ENCODE measurements around the gene PLTP. TPM values are rescaled to one million over a fixed set of nuclear protein-coding genes. Genes with fewer than 3 reads are reported as not detected.
A peak's percentile ranks its signal among the peaks of the same experiment; 100 is the strongest.

PLTP gene
- total RNA-seq, 1 donor from 2014 or later: 38.5 TPM

- TF ChIP-seq, protein P1, sequence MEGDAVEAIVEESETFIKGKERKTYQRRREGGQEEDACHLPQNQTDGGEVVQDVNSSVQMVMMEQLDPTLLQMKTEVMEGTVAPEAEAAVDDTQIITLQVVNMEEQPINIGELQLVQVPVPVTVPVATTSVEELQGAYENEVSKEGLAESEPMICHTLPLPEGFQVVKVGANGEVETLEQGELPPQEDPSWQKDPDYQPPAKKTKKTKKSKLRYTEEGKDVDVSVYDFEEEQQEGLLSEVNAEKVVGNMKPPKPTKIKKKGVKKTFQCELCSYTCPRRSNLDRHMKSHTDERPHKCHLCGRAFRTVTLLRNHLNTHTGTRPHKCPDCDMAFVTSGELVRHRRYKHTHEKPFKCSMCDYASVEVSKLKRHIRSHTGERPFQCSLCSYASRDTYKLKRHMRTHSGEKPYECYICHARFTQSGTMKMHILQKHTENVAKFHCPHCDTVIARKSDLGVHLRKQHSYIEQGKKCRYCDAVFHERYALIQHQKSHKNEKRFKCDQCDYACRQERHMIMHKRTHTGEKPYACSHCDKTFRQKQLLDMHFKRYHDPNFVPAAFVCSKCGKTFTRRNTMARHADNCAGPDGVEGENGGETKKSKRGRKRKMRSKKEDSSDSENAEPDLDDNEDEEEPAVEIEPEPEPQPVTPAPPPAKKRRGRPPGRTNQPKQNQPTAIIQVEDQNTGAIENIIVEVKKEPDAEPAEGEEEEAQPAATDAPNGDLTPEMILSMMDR (conservative IDR thresholded peaks at IDR 0.05; ENCODE audit: low read depth, low read length): no peak
- H3K4me3 ChIP-seq (ENCODE audit: low read depth, low read length): no peak overlapping the region
- no peak for DNase-seq (ENCODE audit: low read depth)
These were observed 6.3 kb upstream of the PLTP start for GRCh38 chr20:45918182-45918737.

GRCh38 chr20:45917790-45918141 lies 5.8 kb upstream of the PLTP start:
- DNase-seq (ENCODE audit: low read depth): no peak
- TF ChIP-seq, protein P1 (conservative IDR thresholded peaks at IDR 0.05; ENCODE audit: low read depth, low read length): no peak
- no peak overlapping the region for H3K4me3 ChIP-seq (ENCODE audit: low read depth, low read length)

DNA sequence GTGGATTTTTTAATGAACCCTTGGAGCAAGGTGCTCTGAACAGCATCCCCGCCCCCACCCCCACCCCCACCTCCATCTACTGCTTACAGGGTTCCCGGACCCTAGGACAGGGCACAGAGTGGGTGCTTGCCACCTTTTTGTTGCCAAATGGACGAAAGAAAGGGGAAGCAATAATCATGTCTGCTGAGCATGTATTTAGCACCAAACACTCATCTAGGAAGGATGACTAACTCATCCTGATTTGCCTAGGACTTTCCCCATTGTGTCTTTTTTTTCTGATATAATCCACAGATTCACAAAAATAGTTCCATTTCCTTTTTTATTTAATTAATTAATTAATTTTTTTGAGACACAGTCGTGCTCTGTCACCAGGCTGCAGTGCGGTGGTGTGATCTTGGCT lies 1.2 kb upstream of the PLTP start:
- H3K4me3 ChIP-seq (ENCODE audit: low read depth, low read length): no peak overlapping the region
- no peak for DNase-seq (ENCODE audit: low read depth)
- TF ChIP-seq, protein P1 (conservative IDR thresholded peaks at IDR 0.05; ENCODE audit: low read depth, low read length): no peak

DNA sequence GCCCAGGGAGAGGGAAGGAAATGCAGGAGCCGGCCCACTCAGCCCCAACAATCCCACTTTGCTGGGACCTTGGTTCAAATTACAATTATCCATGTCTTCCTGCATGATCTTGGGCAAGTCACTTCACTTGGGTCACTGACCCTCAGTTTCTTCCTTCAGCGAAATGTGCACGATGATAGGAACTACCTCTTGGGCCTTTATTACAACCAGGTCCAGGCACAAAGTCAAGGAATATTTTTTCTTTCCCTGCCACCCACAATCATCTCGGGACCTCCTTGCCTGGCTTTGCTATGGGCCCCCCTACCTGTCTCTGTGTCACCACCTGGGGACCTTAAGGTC lies 358 bp upstream of the PLTP start:
- no peak for DNase-seq (ENCODE audit: low read depth)
- TF ChIP-seq, protein P1 (conservative IDR thresholded peaks at IDR 0.05; ENCODE audit: low read depth, low read length): no peak
- peak overlapping the region; percentile 52 for H3K4me3 ChIP-seq (ENCODE audit: low read depth, low read length)

DNA sequence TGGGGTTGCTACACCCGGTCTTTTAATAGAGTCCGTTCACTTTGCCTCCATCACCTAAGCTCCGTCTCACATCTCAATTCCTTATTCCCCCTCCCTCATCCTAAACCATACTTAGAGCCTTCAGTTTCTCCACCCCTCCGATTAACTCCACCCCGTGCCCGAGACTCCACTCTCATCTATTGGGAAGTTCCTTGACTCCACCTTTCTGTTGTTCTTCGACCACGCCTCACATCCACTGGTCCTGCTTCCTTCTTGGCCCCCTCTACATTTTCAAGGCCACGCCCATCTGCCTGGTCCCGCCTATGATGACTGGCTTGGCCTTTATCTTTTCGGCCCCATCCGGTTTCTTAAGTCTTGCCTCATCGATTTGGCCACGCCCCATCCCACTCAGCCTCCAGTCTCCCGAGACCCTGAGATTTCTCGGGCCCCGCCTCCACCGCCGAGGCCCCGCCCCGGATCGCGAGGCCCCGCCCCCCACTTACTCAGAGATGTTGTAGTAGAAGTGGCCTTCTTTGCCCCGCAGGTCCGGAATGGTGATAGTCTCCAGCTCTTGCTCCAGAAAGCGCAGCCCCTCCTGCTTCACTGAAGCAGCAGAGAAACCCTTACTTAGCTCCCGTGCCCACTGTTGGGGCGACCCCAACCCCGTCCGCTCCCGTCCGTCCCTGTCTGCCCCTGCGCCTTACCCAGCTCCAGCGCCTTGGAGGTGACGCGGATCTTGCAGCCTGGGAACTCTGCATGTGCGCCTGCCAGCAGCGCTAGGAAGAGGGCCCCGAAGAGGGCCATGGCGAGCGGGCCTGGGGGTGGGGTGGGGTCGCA lies 1.1 kb downstream of the PLTP start:
- DNase-seq (ENCODE audit: low read depth): peak; percentile 65
- peak overlapping the region; percentile 52 for H3K4me3 ChIP-seq (ENCODE audit: low read depth, low read length)
- TF ChIP-seq, protein P1 (conservative IDR thresholded peaks at IDR 0.05; ENCODE audit: low read depth, low read length): no peak

DNA sequence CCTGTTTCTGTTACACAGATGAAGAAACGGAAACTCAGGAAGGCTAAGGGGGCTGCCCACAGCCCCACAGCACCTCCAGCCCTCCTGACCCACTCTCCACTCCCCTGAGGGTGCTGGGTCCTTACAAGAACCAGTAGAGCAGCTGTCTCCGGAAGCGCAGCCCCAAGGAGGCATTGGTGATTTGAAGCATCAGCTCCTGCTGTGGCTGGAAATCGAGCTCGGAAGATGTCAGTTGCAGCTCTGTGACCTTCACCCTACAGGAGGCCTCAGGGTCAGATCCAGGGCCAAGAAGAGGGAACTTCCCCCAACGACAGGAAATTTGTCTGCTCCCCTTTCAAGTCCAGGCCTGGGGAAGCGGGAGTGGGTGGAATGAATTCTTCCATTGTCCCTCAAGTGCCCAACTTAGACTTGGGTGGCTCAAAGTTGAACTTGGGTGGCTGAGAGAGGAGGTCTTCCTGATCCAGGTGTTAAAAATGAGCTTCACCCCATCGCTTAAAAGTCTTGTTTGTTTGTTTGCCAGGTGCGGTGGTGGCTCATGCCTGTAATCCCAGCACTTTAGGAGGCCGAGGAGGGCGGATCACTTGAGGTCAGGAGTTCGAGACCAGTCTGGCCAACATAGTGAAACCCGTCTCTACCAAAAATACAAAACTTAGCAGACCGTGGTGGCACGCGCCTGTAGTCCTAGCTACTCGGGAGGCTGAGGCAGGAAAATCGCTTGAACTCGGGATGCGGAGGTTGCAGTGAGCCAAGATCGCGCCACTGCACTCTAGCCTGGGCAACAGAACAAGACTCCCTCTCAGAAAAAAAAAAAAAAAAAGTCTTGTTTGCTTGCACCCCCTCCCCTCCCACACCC lies 1.9 kb downstream of the PLTP start:
- TF ChIP-seq, protein P1 (conservative IDR thresholded peaks at IDR 0.05; ENCODE audit: low read depth, low read length): no peak
- H3K4me3 ChIP-seq (ENCODE audit: low read depth, low read length): no peak overlapping the region
- no peak for DNase-seq (ENCODE audit: low read depth)
